Measurements from ENCODE around the gene OR6C2.
"Not testable (repeated sequence)": the region's sequence is repeated elsewhere in the genome, so short reads cannot be mapped to it uniquely, and the experiment has no call there.

The OR6C2 gene

GRCh38 chr12:55472264-55472663 lies 28.4 kb downstream of the OR6C2 start:
- DNase-seq = no peak

- DNase-seq = not testable (repeated sequence)
Observed at GRCh38 chr12:55479136-55479535, 35.3 kb downstream of the OR6C2 start.

- DNase-seq = not testable (repeated sequence)
Observed at GRCh38 chr12:55484284-55484683, 40.4 kb downstream of the OR6C2 start.

- no peak for DNase-seq
Observed at GRCh38 chr12:55492078-55492477, 48.2 kb downstream of the OR6C2 start, which contains the start of gene OR6C68. TSS of gene OR6C68 (plus strand) at chr12:55492378. CDS start at chr12:55492378, 0 bp downstream.

GRCh38 chr12:55495490-55495889 lies 51.6 kb downstream of the OR6C2 start:
- DNase-seq = no peak

GRCh38 chr12:55499231-55499630 lies 55.4 kb downstream of the OR6C2 start:
- DNase-seq = no peak

GRCh38 chr12:55499810-55500252 lies 56.0 kb downstream of the OR6C2 start:
- peak in 2 of 51 donors; percentile 1 to 8 for DNase-seq

- no peak for DNase-seq
Observed at GRCh38 chr12:55501601-55502000, 57.7 kb downstream of the OR6C2 start.

All from hypothalamus (tissue), 51 donors.